A549 (cell line): ENCODE measurements around the gene ANO8. TPM values are rescaled to one million over a fixed set of nuclear protein-coding genes. Genes with fewer than 3 reads are reported as not detected.
A peak's percentile ranks its signal among the peaks of the same experiment; 100 is the strongest.
"Not testable (repeated sequence)": the region's sequence is repeated elsewhere in the genome, so short reads cannot be mapped to it uniquely, and the experiment has no call there.

Source experiments
- ATAC-seq, 2 experiments: fragments of 200-7000 bp in 1 of 2; fragments of >200 bp in 1 of 2; cut with Nextera tagmentation in 1 of 2; cut with Tn5 transposase in 1 of 2; 3 replicates each; pipeline versions ENCODE4 v1.8.0 to v1.9.1; 2018 to 2020; ENCODE audit warnings: mild to moderate bottlenecking in 1 of 2, moderate library complexity in 1 of 2
- CTCF ChIA-PET: fragments of 300-600 bp; sonication (Branson Sonifier 250); formaldehyde crosslinking; extraction: SDS; loops from one replicate; lab custom pipeline; 2021; ENCODE audit warnings: antibody characterized with exemption, inconsistent platforms; lab: Yijun Ruan, JAX
- POLR2A ChIA-PET: fragments of 350-600 bp; formaldehyde crosslinking; extraction: SDS; loops from one replicate; lab custom pipeline; 2021; ENCODE audit warnings: antibody characterized with exemption, inconsistent platforms; lab: Yijun Ruan, JAX
- DNase-seq, 2 experiments: peaks; one replicate each; pipeline versions ENCODE4 v3.0.0 to v3.0.0-alpha.2; 2011 to 2016; ENCODE audit warnings: low read depth in 1 of 2, low spot score in 1 of 2
- FAIRE-seq: peaks from 2 replicates; lab custom pipeline; 2011; peaks lifted over from hg19 to GRCh38; lab: Jason Lieb, UNC
- H3K27ac ChIP-seq, 2 experiments: fragments of >200 bp; sonication (Bioruptor Twin); formaldehyde crosslinking; 3 replicates each; pipeline ENCODE4 v1.5.1; 2016 to 2017
- H3K4me1 ChIP-seq: fragments of >200 bp; sonication (Bioruptor Twin); formaldehyde crosslinking; 3 replicates; pipeline ENCODE4 v1.6.1; 2016
- H3K4me2 ChIP-seq: fragments of >200 bp; sonication (Bioruptor Twin); formaldehyde crosslinking; 3 replicates; pipeline ENCODE4 v1.6.1; 2016
- H3K4me3 ChIP-seq: fragments of >200 bp; sonication (Bioruptor Twin); formaldehyde crosslinking; 3 replicates; pipeline ENCODE4 v1.5.1; 2016
- H3K9me3 ChIP-seq: fragments of >200 bp; sonication (Bioruptor Twin); formaldehyde crosslinking; 3 replicates; pipeline ENCODE4 v1.6.1; 2016
- BHLHE40 ChIP-seq: IDR thresholded peaks from 2 replicates; pipeline ENCODE4 v1.6.1; 2012; ENCODE audit warnings: low read depth, low read length, inconsistent platforms
- CBX8 ChIP-seq: fragments of 200-600 bp; sonication (generic); IDR thresholded peaks from 2 replicates; pipeline ENCODE4 v1.6.1; 2016
- CEBPB ChIP-seq, 2 experiments: fragments of >200 bp in 1 of 2; sonication (Bioruptor Twin) in 1 of 2; formaldehyde crosslinking in 1 of 2; IDR thresholded peaks; 2 replicates each; pipeline ENCODE4 v1.6.1; 2012 to 2016
- CTCF ChIP-seq: fragments of >200 bp; sonication (Bioruptor Twin); formaldehyde crosslinking; IDR thresholded peaks from 3 replicates; pipeline ENCODE4 v1.5.1; 2016
- EHMT2 ChIP-seq: fragments of 200-600 bp; sonication (generic); IDR thresholded peaks from 2 replicates; pipeline ENCODE4 v1.6.1; 2016; ENCODE audit warnings: antibody characterized with exemption, low read depth, mild to moderate bottlenecking, moderate library complexity
- ESRRA ChIP-seq: fragments of 150-350 bp; IDR thresholded peaks from 2 replicates; pipeline ENCODE4 v1.6.1; 2014; ENCODE audit warnings: mild to moderate bottlenecking, low read length, borderline replicate concordance
- FOSB ChIP-seq: fragments of 250-450 bp; sonication (Bioruptor Pico); IDR thresholded peaks from 2 replicates; pipeline ENCODE4 v1.5.0; 2020; ENCODE audit warnings: mild to moderate bottlenecking, moderate library complexity
- FOSL2 ChIP-seq, 2 experiments: fragments of 450-650 bp in 1 of 2; fragments of >200 bp in 1 of 2; sonication (Bioruptor Twin) in 1 of 2; formaldehyde crosslinking; IDR thresholded peaks; 2 replicates each; pipeline versions ENCODE4 v1.5.0 to v1.6.1; 2016 to 2020; ENCODE audit warnings: mild to moderate bottlenecking in 1 of 2, moderate library complexity in 1 of 2
- GATA3 ChIP-seq: IDR thresholded peaks from 2 replicates; pipeline ENCODE4 v1.6.1; 2012; ENCODE audit warnings: borderline replicate concordance
- HDAC2 ChIP-seq: fragments of 200-600 bp; sonication (generic); IDR thresholded peaks from 2 replicates; pipeline ENCODE4 v1.6.1; 2016
- JUN ChIP-seq, 2 experiments: fragments of >200 bp; sonication (Bioruptor Twin); formaldehyde crosslinking; IDR thresholded peaks; 2 replicates in 1 of 2; 3 replicates in 1 of 2; pipeline ENCODE4 v1.6.1; 2016 to 2017
- PHF8 ChIP-seq: fragments of 200-600 bp; sonication (generic); IDR thresholded peaks from 2 replicates; pipeline ENCODE4 v1.6.1; 2016; ENCODE audit warnings: low read depth, mild to moderate bottlenecking, antibody characterized with exemption, moderate library complexity, borderline replicate concordance
- POLR2AphosphoS2 ChIP-seq: conservative IDR thresholded peaks from 2 replicates; pipeline ENCODE4 v1.6.1; 2012; ENCODE audit warnings: low read length, improper control_type of control experiment, inconsistent platforms
- RARB ChIP-seq: fragments of 250-450 bp; sonication (Bioruptor Pico); IDR thresholded peaks from 2 replicates; pipeline ENCODE4 v1.8.0; 2021; ENCODE audit warnings: mild to moderate bottlenecking, moderate library complexity
- RFX5 ChIP-seq: fragments of 450-650 bp; IDR thresholded peaks from 2 replicates; pipeline ENCODE4 v1.7.1; 2014; ENCODE audit warnings: antibody characterized with exemption, mild to moderate bottlenecking, moderate library complexity
- SMC3 ChIP-seq: fragments of >200 bp; sonication (Bioruptor Twin); formaldehyde crosslinking; IDR thresholded peaks from 3 replicates; pipeline ENCODE4 v1.6.1; 2018; ENCODE audit warnings: inconsistent platforms
- SREBF2 ChIP-seq: fragments of 450-650 bp; IDR thresholded peaks from 2 replicates; pipeline ENCODE4 v1.6.1; 2014; ENCODE audit warnings: mild to moderate bottlenecking, moderate library complexity
- USF2 ChIP-seq: fragments of 450-650 bp; IDR thresholded peaks from 2 replicates; pipeline ENCODE4 v1.6.1; 2014; ENCODE audit warnings: antibody characterized with exemption
- ZC3H11A ChIP-seq: fragments of 450-650 bp; IDR thresholded peaks from 2 replicates; pipeline ENCODE4 v1.6.1; 2014; ENCODE audit warnings: antibody characterized with exemption, mild to moderate bottlenecking
- ZFP36 ChIP-seq: fragments of 450-650 bp; IDR thresholded peaks from 2 replicates; pipeline ENCODE4 v1.6.1; 2014; ENCODE audit warnings: borderline replicate concordance; ENCODE audit not compliant: partially characterized antibody
- ZNF302 ChIP-seq: fragments of 250-450 bp; sonication (Bioruptor Pico); IDR thresholded peaks from 2 replicates; pipeline ENCODE4 v1.9.0; 2021; ENCODE audit warnings: inconsistent platforms, mild to moderate bottlenecking, moderate library complexity
- WGBS: methylation state at CpG from one replicate; pipeline ENCODE4 v1.1.6; 2017; ENCODE audit errors: missing lambda C conversion rate; 5-methylcytosine and 5-hydroxymethylcytosine counted together
- polyA plus RNA-seq, 4 experiments: library from polyadenylated mRNA; depleted of rRNA in 3 of 4; stranded (reverse); fragments of >200 nt; fragmentation: RNase III in 1 of 4; extraction: RNeasy Plus Mini Kit Qiagen cat#74134 plus additional on column Dnase treatment in 1 of 4; gene quantifications; 2 replicates in 3 of 4; 3 replicates in 1 of 4; pipeline ENCODE4 v1.2.3, GENCODE V29; 2011 to 2017

The ANO8 gene
- polyA plus RNA-seq, 2 of the 4 experiments (the other 2 are of a cell fraction) = 2.2 to 5.5 TPM

- CTCF ChIA-PET = interaction anchor here (1.0 to 9.0 kb wide), 2 partner anchors 9 to 39 kb away, joined by 3 to 98 read pairs; partner anchors contain the start of genes ABHD8, DDA1 and MRPL34
- WGBS = 93% methylated on average over 6 of the region's 6 CpGs
- H3K4me2 ChIP-seq = no peak overlapping the region
- TF ChIP-seq USF2 (no peak), ZFP36 (no peak), PHF8 (no peak), ZC3H11A (no peak), ESRRA (no peak), GATA3 (no peak), CBX8 (no peak), RARB (CRISPR knock-in tag) (no peak)
- ATAC-seq = no peak
- POLR2A ChIA-PET = no interaction called here
- no peak for DNase-seq
- H3K27ac ChIP-seq = peak overlapping the region in 1 of 2 experiments; percentile 40; a peak in 1 of 6 replicates
- H3K9me3 ChIP-seq = 0 out of 3 replicates have a peak, but pooled peaks cover 3% of the 10 kb centered on the region
- no peak for FAIRE-seq
- no peak overlapping the region for H3K4me3 ChIP-seq
- H3K4me1 ChIP-seq = peaks cover 20% of the 10 kb centered on the region; the same call in 2 of the 3 replicates
Observed at GRCh38 chr19:17296976-17297375, 37.7 kb downstream of the ANO8 start.

- Histone ChIP-seq H3K4me3 (no peak overlapping the region), H3K4me1 (peaks cover 23% of the 10 kb centered on the region; the same call in 2 of the 3 replicates), H3K4me2 (peak overlapping the region; percentile 21; the same call in 1 of the 3 replicates), H3K27ac (peak overlapping the region; percentile 2 to 40; a peak in 3 of 6 replicates), H3K9me3 (0 out of 3 replicates have a peak, but pooled peaks cover 3% of the 10 kb centered on the region)
- peak; percentile 65 to 73 for DNase-seq
- 0 out of 6 replicates have a peak, but pooled peaks of 1 of the 2 experiments have one; percentile 23 for ATAC-seq
- WGBS = 25% methylated on average over 4 of the region's 4 CpGs
- ChIA-PET POLR2A (interaction anchor here (0.7 kb wide), 1 partner anchor 30 kb away, joined by 3 read pairs; no protein-coding TSS in a partner anchor), CTCF (interaction anchor here (1.0 to 9.0 kb wide), 2 partner anchors 9 to 39 kb away, joined by 3 to 98 read pairs; partner anchors contain the start of genes ABHD8, DDA1 and MRPL34)
- no peak for FAIRE-seq
- TF ChIP-seq CEBPB (IDR thresholded peaks at IDR 0.05) (no peak), POLR2AphosphoS2 (no peak), FOSL2 (IDR thresholded peaks at IDR 0.05) (no peak), FOSL2 (CRISPR knock-in tag; IDR thresholded peaks at IDR 0.05) (peak; percentile 39; the same call in 1 of the 2 replicates), SMC3 (no peak)
Observed at GRCh38 chr19:17296273-17296672, 38.4 kb downstream of the ANO8 start.

GRCh38 chr19:17295551-17295950, 39.1 kb downstream of the ANO8 start:
- Histone ChIP-seq H3K27ac (peak overlapping the region in 1 of 2 experiments; percentile 40; a peak in 3 of 6 replicates), H3K4me1 (peaks cover 23% of the 10 kb centered on the region; the same call in 2 of the 3 replicates)
- H3K4me3 ChIP-seq, DNase-seq, H3K4me2 ChIP-seq, H3K9me3 ChIP-seq, FAIRE-seq, POLR2A ChIA-PET, ATAC-seq: not testable (repeated sequence)
- WGBS = 98% methylated on average over 6 of the region's 6 CpGs
- CTCF ChIA-PET = interaction anchor here (1.1 to 9.0 kb wide), 2 partner anchors 10 to 38 kb away, joined by 3 to 98 read pairs; partner anchors contain the start of genes ABHD8, DDA1 and MRPL34

- peak overlapping the region; percentile 91; the same call in 2 of the 3 replicates for H3K4me2 ChIP-seq
- DNase-seq (peak; percentile 42 to 60), FAIRE-seq (no peak)
- TF ChIP-seq EHMT2 = no peak
- no peak for TF ChIP-seq ZNF302 (CRISPR knock-in tag)
- no peak for TF ChIP-seq ESRRA
- no peak for TF ChIP-seq FOSL2 (IDR thresholded peaks at IDR 0.05)
- no peak for TF ChIP-seq FOSL2 (CRISPR knock-in tag; IDR thresholded peaks at IDR 0.05)
- TF ChIP-seq SREBF2 = no peak
- no peak for TF ChIP-seq ZC3H11A
- TF ChIP-seq BHLHE40 = no peak
- no peak for TF ChIP-seq JUN (IDR thresholded peaks at IDR 0.05)
- TF ChIP-seq CTCF = no peak
- no peak for TF ChIP-seq FOSB (CRISPR knock-in tag)
- no peak for TF ChIP-seq HDAC2
- TF ChIP-seq RFX5 = no peak
Observed at GRCh38 chr19:17294051-17294891, 40.4 kb downstream of the ANO8 start.

More at GRCh38 chr19:17294051-17294891, 40.4 kb downstream of the ANO8 start:
- POLR2A ChIA-PET = interaction anchor here (0.6 kb wide), 1 partner anchor 23 kb away, joined by 3 read pairs; no protein-coding TSS in a partner anchor
- CTCF ChIA-PET = interaction anchor here (0.6 to 9.0 kb wide), 3 partner anchors 11 to 40 kb away, joined by 3 to 98 read pairs (median 3); partner anchors contain the start of genes ABHD8, DDA1 and MRPL34
- Histone ChIP-seq H3K4me3 (no peak overlapping the region), H3K9me3 (0 out of 3 replicates have a peak, but pooled peaks cover 3% of the 10 kb centered on the region), H3K27ac (no peak overlapping the region), H3K4me1 (peaks cover 23% of the 10 kb centered on the region; the same call in 2 of the 3 replicates)
- WGBS = 88% methylated on average over 7 of the region's 48 CpGs
- ATAC-seq = 0 out of 6 replicates have a peak, but pooled peaks of 1 of the 2 experiments have one; percentile 8
